T-helper 1 cell treated with Interleukin-12 subunit alpha and Interleukin-12 subunit beta and Interleukin-4 antibody, amounts not matched to agents 30 μg/mL and 1 μg/mL, for 36 hours (primary cell): ENCODE data around the gene FKBP10.
A peak's percentile ranks its signal among the peaks of the same experiment; 100 is the strongest.

Source experiments
- H3K27ac Mint-ChIP-seq: one replicate; pipeline ENCODE4 v1.8.0; 2021; ENCODE audit warnings: mild to moderate bottlenecking, mixed read lengths
- H3K27me3 Mint-ChIP-seq: one replicate; pipeline ENCODE4 v1.8.0; 2021; ENCODE audit warnings: low read depth, mixed read lengths
- H3K36me3 Mint-ChIP-seq: one replicate; pipeline ENCODE4 v1.8.0; 2021; ENCODE audit warnings: low read depth, mixed read lengths
- H3K4me1 Mint-ChIP-seq: one replicate; pipeline ENCODE4 v1.8.0; 2021; ENCODE audit warnings: low read depth, mixed read lengths
- H3K4me3 Mint-ChIP-seq: one replicate; pipeline ENCODE4 v1.8.0; 2021; ENCODE audit warnings: mild to moderate bottlenecking, moderate library complexity, mixed read lengths
- H3K9me3 Mint-ChIP-seq: one replicate; pipeline ENCODE4 v1.8.0; 2021; ENCODE audit warnings: mixed read lengths

Gene FKBP10

DNA sequence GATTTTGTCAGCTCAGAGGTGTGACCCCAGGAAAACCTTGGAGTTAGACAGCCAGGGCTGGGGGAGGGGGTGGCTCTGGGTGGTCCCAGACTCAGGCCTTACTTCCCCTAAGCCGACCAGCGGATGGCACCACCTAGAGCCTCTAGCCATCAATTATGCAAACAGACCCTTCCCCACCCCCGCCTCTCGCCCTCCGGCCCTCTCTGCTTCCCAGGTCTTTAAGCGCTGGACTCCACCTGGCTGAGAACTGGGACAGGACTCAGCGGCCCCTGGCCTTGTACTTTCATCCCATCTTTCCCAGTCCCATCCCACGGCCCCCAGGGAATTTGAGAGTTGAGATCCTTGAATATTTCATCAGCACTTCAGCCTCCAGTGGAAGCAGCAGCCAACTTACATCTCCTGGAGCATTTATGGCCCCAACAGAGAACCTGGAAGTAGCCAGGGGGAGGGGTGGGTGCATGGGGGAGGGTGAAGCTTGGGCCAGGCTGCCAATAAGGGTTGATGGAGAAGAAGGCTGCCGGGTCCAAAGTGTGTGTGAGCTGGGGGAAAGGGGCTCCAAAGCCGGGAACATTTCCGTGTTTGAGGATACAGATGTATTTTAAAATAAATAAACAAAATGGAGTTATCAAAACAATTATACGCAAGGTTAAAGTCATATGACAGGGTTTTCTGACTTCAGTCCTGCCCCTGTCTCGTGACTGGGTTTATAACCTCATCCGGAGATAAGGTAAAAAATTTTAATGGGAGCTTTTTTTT lies 18.8 kb upstream of the FKBP10 start:
- no peaks in the 10 kb centered on the region for H3K36me3 Mint-ChIP-seq
- H3K9me3 Mint-ChIP-seq = no peaks in the 10 kb centered on the region
- peaks cover 2% of the 10 kb centered on the region for H3K4me1 Mint-ChIP-seq
- H3K27ac Mint-ChIP-seq = no peak overlapping the region
- H3K27me3 Mint-ChIP-seq = peaks cover 7% of the 10 kb centered on the region
- H3K4me3 Mint-ChIP-seq = no peak overlapping the region

DNA sequence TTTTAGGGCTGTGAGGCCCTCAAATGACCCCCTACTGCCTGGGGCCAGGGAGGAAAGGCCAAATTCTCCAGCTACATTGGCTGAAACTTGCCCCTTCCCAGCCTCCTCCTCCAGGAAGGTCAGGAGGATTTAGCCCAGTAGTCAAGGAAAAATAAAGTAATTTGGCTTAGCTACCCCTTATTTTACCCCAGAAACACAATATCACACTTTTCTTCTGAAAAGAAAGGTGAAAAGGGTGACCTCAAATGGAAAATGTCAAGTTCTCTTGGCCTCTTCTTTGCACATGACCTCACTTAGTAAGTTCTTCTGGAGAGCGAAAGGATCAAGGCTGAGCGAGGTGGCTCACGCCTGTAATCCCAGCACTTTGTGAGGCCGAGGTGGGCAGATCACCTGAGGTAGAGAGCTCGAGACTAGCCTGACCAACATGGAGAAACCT lies 18.2 kb upstream of the FKBP10 start:
- Mint-ChIP-seq H3K4me1 (peaks cover 2% of the 10 kb centered on the region), H3K27me3 (peaks cover 4% of the 10 kb centered on the region), H3K27ac (no peak overlapping the region), H3K9me3 (no peaks in the 10 kb centered on the region), H3K4me3 (no peak overlapping the region), H3K36me3 (no peaks in the 10 kb centered on the region)

DNA sequence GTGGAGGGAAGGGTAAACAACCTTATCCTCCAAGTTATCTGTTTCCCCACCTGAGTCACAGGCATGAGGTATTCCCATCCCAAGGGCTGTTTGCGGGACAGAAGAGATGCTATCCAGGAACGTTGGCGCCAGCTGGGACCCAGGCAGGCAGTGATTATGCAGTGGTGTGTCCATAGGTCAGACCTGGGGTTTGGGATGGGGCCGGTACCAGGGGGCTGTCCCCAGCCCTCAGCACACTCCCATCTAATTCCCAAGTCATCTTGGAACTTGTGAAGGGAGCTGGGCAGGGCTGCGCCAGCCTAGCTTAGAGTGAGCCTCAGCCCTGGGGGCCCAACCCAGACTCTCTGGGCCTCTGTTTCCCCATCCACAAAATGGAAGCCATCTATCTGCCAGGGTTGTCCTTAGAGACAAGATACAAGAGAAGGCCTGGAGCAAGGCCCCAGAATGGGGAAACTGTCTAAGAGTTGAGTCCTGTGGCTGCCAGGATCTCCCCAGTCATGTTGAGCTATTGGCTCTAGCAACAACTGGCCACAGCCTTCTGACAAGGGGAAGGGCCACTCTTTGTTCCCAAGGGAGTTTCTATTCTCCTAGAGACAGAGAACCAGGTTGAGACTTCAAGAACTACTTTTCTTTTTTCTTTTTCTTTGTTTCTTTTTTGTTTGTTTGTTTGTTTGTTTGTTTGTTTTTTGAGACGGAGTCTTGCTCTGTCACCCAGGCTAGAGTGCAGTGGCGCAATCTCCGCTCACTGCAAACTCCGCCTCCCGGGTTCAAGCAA lies 16.5 kb upstream of the FKBP10 start:
- Mint-ChIP-seq H3K27ac (no peak overlapping the region), H3K27me3 (no peaks in the 10 kb centered on the region)

DNA sequence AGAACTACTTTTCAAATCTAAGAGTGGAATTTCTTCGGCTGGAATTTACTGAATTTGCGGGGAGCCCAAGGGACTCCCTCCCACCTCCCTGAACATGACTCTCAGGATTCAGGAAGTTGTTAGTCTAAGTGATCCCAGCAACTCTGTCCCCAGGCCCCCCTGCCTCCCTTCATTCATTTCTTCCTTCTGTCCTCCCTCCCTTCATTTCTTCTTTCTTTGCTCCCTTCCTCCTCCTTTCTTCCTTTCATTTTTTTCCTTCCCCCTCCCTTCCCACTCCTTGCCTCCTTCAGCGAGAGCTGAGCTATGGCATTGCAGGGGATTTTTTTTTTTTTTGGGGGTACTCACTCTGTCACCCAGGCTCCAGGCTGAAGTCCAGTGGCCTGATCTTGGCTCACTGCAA lies 15.4 kb upstream of the FKBP10 start:
- Mint-ChIP-seq H3K36me3 (no peaks in the 10 kb centered on the region), H3K4me1 (peaks cover 5% of the 10 kb centered on the region), H3K9me3 (no peaks in the 10 kb centered on the region), H3K27me3 (no peaks in the 10 kb centered on the region), H3K4me3 (no peak overlapping the region), H3K27ac (no peak overlapping the region)

More for the DNA sequence above, 16.5 kb upstream of the FKBP10 start:
- H3K36me3 Mint-ChIP-seq = no peaks in the 10 kb centered on the region
- H3K4me3 Mint-ChIP-seq = no peak overlapping the region
- H3K9me3 Mint-ChIP-seq = no peaks in the 10 kb centered on the region
- H3K4me1 Mint-ChIP-seq = peaks cover 2% of the 10 kb centered on the region

DNA sequence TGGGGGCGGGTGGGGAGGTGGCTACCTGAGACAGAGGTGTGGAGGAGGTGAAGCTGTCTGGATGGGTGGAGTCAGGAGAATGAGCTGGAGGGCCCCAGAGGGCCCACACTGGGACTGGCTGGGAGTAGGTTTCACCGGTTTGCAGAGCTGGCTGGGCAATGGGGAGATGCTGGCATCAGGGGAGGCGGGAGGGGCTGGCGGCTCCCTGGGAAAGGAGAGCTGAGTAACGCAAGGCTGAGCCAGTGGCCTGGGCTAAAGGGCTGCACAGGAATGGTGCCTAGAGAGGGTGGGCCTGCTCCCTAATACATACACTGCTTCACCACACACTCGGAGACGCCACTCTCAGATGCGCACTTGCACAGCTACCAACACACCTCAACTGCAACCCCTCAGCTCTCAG lies 13.4 kb upstream of the FKBP10 start:
- Mint-ChIP-seq H3K9me3 (no peaks in the 10 kb centered on the region), H3K4me1 (peaks cover 3% of the 10 kb centered on the region), H3K27ac (no peak overlapping the region), H3K36me3 (no peaks in the 10 kb centered on the region), H3K27me3 (no peaks in the 10 kb centered on the region), H3K4me3 (no peak overlapping the region)

DNA sequence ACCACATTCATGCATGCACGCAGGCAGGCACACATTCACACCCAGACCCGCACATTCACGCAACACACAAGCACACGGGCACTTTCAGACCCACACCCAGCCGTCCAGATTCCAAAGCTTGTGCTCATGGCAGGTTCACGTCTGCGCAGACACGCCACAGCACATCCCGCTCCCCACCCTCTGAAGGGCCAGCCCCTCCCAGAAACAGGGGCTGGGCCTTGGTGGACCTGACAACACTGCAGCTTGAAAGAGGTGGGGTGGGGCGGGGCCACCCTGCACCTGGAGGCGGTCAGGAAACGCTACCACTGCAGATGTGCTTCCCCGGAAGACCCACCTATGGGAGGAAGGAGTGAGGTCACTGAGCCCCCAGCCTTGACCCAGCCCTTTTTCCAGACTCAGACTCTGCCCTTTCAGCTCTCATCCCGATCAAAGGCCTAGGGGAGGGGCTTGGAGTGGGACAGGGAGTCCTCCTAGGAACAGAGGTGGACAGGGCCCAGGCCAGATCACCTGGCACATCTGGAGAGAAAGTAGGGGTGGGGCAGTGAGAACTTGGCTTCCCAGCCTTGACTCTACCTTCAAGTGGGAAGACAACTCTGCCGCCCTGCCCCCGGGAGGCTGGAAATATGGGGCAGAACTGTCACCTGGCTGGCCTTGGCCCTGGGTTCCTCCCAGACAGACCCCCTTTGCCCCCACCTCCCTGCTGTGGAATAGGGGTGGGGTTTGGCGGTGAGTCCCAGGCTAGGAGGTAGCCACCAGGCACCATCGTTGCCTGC lies 12.0 kb upstream of the FKBP10 start:
- no peaks in the 10 kb centered on the region for H3K9me3 Mint-ChIP-seq
- no peaks in the 10 kb centered on the region for H3K27me3 Mint-ChIP-seq
- H3K36me3 Mint-ChIP-seq = no peaks in the 10 kb centered on the region
- peaks cover 3% of the 10 kb centered on the region for H3K4me1 Mint-ChIP-seq
- no peak overlapping the region for H3K4me3 Mint-ChIP-seq
- no peak overlapping the region for H3K27ac Mint-ChIP-seq

DNA sequence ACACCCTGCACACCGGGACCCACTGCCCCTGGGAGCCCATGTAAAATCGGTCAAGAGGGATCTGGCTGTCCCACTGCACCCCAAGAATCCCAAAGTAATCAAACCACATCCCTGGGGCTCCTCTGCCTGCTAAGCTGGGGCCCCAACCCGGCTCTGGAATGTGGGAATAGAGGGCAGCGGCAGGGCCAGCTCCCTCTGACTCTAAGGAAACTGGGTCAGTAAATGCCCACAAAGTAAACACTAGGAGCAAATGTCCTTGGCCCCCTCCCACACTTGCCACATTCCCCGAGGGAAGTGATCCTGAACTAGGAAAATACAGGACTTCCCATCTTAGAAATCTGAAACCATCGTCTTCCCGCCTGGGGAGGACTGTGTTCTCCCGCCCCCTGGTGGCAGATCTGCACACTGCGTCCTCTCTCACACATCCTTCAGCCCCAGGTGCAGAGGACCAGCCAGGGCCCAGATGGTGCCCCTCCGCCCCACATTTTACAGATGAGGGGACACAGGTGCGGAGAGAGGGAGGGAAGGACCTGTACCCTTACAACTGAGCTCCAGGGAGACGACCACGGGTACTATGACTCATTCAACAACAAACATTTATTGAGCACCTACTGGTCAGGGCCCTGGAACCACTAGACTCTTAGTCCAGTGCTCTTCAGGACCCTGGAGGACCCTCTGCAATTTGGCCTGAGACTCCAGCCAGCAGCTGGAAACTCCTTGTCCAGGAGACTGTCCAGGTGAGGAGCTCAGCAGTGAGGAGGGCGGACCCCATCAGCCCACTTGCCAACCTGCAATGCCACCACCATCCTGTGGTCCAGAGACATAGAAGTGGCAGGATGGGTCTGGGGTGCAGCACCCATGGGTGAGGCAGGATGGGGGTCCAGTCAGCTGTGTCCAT lies 11.2 kb upstream of the FKBP10 start:
- H3K27me3 Mint-ChIP-seq = no peaks in the 10 kb centered on the region
- H3K27ac Mint-ChIP-seq = no peak overlapping the region
- H3K9me3 Mint-ChIP-seq = no peaks in the 10 kb centered on the region
- H3K4me1 Mint-ChIP-seq = peaks cover 3% of the 10 kb centered on the region
- no peak overlapping the region for H3K4me3 Mint-ChIP-seq
- no peaks in the 10 kb centered on the region for H3K36me3 Mint-ChIP-seq

DNA sequence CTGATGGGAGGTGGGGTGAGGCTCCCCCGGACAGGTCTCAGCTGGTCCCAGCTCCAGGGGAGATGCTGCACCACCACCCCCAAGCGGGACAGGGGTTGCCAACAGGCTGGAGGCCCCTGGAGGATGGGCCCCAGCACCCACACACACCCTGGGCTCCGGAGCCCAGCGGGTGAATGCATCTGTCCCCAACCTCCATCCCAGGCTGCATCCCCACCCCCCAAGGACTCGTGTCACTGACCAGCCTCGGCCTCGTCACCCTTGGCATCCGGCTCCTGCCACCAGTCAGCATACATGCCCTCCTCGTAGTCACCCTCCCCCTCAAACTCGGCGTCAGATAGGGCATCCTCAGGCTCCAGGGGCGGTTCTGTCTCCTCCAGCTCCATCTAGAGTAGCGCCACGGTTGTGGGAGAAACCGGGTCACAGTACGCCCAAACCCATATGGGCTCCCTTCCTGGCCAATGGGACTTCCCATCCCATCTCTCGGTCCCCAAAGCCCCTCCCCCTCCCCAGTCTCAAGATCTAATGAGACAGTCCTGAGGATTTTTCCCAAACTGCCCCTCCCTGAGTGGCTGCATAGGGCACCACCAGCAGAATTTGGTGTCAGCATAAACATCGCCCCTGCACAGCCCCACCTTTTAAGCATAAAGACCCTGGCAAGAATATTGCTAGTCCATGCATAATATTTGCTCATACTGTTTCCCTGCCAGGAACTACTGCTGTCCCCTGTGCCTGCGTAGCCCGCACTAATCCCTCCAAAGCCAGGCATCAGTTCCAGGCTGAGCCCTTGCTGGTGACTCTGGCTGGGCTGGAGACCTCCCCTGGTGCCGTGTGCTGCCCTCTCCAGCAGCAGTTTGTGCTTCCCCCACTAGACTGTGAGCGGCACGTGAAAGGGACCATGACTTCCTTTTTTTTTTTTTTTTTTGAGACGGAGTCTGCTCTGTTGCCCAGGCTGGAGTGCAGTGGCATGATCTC lies 9.5 kb upstream of the FKBP10 start:
- no peaks in the 10 kb centered on the region for H3K9me3 Mint-ChIP-seq
- H3K27me3 Mint-ChIP-seq = no peaks in the 10 kb centered on the region
- H3K4me1 Mint-ChIP-seq = peaks cover 3% of the 10 kb centered on the region
- H3K27ac Mint-ChIP-seq = no peak overlapping the region
- H3K4me3 Mint-ChIP-seq = no peak overlapping the region
- H3K36me3 Mint-ChIP-seq = no peaks in the 10 kb centered on the region

DNA sequence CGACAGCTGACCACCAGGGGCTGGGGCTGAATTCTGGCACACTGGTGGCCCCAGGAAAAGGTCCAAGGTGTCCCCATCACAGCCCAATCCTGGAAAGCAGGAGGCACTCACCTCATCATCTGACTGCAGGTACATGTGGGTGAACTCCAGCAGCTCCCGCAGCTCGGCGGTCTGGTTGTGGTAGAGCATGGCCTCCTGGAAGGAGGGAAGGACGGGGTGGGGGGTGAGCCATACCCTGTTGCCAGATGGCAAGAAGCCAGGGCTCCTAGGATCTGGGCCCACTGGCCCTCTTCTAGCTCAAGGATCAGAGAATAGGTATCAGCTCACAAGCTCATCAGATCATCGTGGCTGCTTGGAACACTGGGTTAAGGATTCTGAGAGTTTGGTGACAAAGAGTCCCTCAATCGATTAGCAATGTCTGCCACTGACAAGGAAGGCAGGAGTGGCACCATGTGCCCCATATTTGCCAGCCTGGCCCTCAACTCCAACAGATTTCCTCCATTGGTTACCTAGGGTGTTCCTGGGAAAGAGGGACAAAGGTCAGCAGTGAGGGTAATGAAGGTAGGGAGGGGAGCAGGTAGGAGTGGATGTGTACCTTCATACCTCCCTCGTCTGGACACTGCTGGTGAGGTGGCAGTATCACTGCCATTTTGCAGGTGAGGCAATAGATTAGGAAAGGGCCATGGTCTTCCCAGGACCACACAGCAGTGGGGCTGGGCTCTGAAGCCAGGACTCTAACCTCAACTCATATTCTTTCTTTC lies 5.9 kb upstream of the FKBP10 start:
- H3K9me3 Mint-ChIP-seq = no peaks in the 10 kb centered on the region
- no peak overlapping the region for H3K4me3 Mint-ChIP-seq
- H3K27me3 Mint-ChIP-seq = peaks cover 12% of the 10 kb centered on the region
- H3K36me3 Mint-ChIP-seq = no peaks in the 10 kb centered on the region
- peaks cover 4% of the 10 kb centered on the region for H3K4me1 Mint-ChIP-seq
- no peak overlapping the region for H3K27ac Mint-ChIP-seq

DNA sequence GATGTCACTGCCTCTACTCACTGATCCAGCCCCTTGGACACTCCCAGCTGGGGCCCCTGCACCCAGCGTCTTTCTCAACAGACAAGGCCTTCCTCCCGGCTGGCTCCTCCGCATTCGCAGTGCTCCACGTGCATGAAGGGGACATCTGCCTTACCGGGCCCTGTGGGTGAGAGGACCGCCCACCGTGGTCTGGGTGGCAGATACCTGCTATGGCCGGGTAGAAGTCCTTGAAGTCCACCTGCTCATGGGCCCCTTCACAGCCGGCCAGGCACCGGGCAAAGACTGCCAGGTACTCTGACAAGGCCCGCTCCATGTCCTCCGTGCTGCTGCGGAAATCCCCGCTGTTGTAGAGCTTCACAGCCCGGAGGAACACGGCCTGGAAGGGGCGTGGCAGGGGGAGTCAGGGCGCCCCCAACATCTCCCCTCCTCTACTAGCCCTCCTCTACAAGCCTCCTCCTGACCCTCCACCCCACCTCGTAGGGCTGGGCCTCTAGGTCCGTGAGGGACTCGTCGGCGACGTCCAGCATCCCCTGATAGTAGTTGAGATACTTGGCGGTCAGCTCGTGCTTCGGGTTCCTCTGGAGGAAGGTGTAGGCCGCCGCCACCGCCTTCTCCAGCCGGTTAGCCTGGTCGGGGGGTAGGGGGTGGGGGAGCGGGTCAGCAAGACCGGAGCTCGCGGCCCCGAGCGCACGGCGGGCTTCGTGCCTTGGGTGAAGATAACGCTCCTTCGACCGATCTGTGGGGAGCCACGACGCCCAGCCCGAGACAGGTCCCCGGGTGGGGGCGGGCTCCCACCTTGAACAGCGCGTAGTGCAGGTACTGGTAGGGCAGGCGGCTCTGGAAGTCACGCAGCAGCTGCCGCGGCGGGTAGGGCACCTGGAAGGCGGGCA lies 1.9 kb upstream of the FKBP10 start:
- Mint-ChIP-seq H3K4me3 (peak overlapping the region; percentile 53), H3K27ac (no peak overlapping the region), H3K9me3 (no peaks in the 10 kb centered on the region), H3K36me3 (no peaks in the 10 kb centered on the region), H3K27me3 (peaks cover 25% of the 10 kb centered on the region), H3K4me1 (peaks cover 7% of the 10 kb centered on the region)

DNA sequence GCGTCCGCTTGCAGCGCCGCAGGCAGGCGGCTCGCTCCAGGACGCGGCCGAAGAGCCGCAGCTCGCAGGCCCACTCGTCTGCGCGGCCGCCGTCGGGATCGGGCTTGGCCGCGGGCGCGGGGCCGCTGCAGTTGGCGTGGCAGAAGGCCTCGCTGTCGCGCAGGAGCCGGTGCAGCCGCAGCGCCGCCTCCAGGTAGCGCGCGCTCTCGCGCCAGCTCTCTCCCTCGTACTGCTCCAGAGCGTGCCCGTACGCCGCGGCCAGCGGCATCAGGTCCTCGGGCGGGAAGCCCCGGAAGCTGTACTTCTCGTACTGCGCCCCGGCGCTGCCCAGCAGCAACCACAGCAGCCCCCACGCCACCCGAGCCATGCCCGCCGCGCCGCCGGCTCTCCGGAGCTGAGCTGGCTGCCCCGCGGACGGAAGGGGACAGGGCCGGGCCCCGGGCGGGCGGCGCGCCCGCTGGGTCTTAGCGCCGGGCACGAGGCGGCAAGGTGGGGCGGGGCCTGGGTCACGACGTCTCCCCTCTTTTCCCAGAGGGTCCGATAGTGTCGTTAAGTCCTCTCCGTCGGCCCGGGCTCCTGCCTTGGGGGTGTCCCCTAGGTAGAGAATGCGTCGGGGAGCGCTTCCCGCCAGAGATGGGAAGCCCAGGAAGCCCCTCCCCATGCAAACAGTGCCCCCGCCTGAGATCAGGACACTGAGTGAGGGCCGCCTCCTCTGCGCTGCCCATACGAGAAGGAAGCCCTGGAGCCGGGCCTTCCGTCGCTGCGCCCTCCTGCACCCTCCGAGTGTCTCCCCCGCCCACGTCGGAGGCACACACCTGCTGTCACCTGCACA lies 1.0 kb upstream of the FKBP10 start, which contains the start of gene P3H4:
Gene P3H4 (minus strand): TSS at position 401 of the 832 bp plus-strand sequence. CDS start 34 bp downstream, at position 367.
- peak within 1 kb of the TSS; percentile 89 for H3K4me3 Mint-ChIP-seq
- peaks cover 7% of the 10 kb centered on the region for H3K4me1 Mint-ChIP-seq
- H3K9me3 Mint-ChIP-seq = no peaks in the 10 kb centered on the region
- peak within 1 kb of the TSS; percentile 60 for H3K27ac Mint-ChIP-seq
- H3K36me3 Mint-ChIP-seq = no peaks in the 10 kb centered on the region
- H3K27me3 Mint-ChIP-seq = peaks cover 25% of the 10 kb centered on the region
